Measurements from ENCODE around the gene LHX4. TPM values are rescaled to one million over a fixed set of nuclear protein-coding genes. Genes with fewer than 3 reads are reported as not detected.

LHX4 gene
- total and polyA plus RNA-seq, 2 of the 13 experiments (the other 11 are each of a cell fraction or from before 2014, with no cell fraction given) = 0.03 to 0.07 TPM

DNA sequence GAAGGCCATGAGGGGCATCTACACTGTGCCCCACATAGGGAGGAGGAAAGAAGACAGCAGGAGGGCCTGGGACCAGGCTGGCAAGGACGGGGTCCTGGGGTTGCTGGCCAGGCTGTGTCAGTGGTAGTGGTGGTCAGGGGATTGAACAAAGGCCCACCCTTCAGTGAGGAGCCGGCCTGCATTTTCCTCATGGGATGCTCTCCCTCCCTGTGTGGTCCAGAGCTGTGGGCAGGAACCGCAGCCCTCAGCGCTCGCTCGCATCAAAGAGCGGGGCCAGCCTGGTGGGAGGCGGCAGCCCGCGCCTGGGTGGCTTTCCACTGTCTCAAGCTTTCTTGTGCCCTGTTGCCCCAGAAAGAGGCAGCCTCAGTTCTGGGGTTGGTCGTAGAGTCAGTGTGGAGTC, 24.8 kb downstream of the LHX4 start:
- FAIRE-seq (no peak), DNase-seq (ENCODE audit: low spot score) (no peak), ATAC-seq (no peak)
- peak overlapping the region in 1 of 3 experiments; percentile 65; a peak in 1 of 6 replicates for H3K4me3 ChIP-seq (replicated peaks in 1 of 3; ENCODE audit: insufficient read depth in 1 of 3, low read depth in 2 of 3, low read length in 3 of 3)
- H3K36me3 ChIP-seq (replicated peaks in 1 of 2; ENCODE audit: control insufficient read depth in 1 of 2, insufficient read depth in 2 of 2, low read length in 2 of 2) = no peaks in the 10 kb centered on the region
- CTCF ChIA-PET (ENCODE audit: low intra/inter-chr PET ratio, low total read pairs) = interaction anchor here (1.3 kb wide), 1 partner anchor 228 kb away, joined by 4 read pairs; no protein-coding TSS in a partner anchor
- H3K79me2 ChIP-seq (ENCODE audit: insufficient read depth, low read length) = no peaks in the 10 kb centered on the region
- no peak overlapping the region for H2AFZ ChIP-seq (ENCODE audit: low read length)
- H3K9ac ChIP-seq (ENCODE audit: insufficient read depth, low read depth, low read length) = no peak overlapping the region
- intact Hi-C loops (cut with micrococcal nuclease; ENCODE audit: unreplicated experiment) = loop anchor here (5.0 kb wide), 1 partner anchor 227 kb away; no protein-coding TSS in a partner anchor
- 73% methylated on average over 7 of the region's 11 CpGs for WGBS (ENCODE audit: low lambda C conversion rate)
- no peak for TF ChIP-seq ZNF484 (CRISPR knock-in tag; IDR thresholded peaks at IDR 0.05; ENCODE audit: borderline replicate concordance, low read depth)
- no peak for TF ChIP-seq TCF7 (IDR thresholded peaks at IDR 0.05; ENCODE audit: low read depth)
- TF ChIP-seq BRD4 (CRISPR knock-in tag; IDR thresholded peaks at IDR 0.05) = no peak
- peaks cover 4 to 24% of the 10 kb centered on the region in 2 experiments; a peak in 4 of 5 replicates for H3K27me3 ChIP-seq (ENCODE audit: control insufficient read depth in 1 of 2, insufficient read depth in 2 of 2, low read length in 2 of 2)
- H3K9me3 ChIP-seq (ENCODE audit: low read length) = no peaks in the 10 kb centered on the region
- no peaks in the 10 kb centered on the region for H4K20me1 ChIP-seq (ENCODE audit: insufficient read depth, low read length)
- peaks cover 56% of the 10 kb centered on the region for H3K4me1 ChIP-seq (ENCODE audit: insufficient read depth, low read length)
- BruUV-seq (replicated peaks) = no TSS peak
- peak overlapping the region; percentile 93; the same call in 1 of the 2 replicates for H3K4me2 ChIP-seq (ENCODE audit: low read depth, low read length)
- in situ Hi-C loops (cut with HindIII; ENCODE audit: extremely low pct_ligation_motif_present, low pct_unique_long_range_greater_than_20kb) = loop anchor here (5.0 kb wide), 3 partner anchors 48 to 222 kb away; no protein-coding TSS in a partner anchor
- POLR2A ChIA-PET = no interaction called here
- H3K27ac ChIP-seq (ENCODE audit: extremely low read length, insufficient read depth, low read length) = no peak overlapping the region

DNA sequence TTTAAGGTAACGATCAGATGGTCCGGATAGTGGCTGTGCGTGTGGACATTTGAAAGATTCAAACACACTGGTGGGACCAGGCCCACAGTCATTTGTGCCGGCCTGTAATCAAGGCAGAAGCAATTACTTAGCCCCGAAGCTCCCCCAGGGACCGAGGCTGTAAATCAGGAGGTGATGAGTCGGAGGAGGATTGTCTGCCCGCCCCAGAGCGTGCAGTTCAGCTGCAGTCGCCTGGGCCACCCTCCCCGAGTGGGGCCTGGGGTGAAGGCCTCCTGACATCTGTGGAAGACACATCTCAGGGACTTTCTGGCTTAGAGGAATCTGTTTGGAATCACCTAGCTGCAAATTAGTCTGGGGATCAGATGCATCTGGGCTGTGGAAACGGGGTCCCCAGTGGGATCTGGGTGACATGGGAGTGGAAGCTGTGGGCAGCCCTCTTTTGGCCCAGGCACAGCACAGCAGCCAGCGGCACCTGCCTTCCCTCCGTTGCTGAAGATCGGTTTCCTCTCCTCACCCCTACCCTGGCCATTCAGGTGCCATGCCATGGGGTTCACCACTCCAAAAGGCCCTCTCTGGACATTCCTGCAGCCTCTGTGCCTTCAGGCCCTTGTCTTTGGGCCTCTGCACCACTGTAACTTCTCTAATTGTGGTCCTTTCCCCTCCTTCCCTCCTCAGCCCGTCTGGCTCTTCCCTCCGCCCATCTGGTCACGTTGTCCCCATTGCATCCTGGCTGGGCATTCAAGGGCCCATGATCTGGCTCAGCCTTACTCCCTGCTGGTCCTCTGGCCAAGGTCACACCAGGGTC, 25.7 kb downstream of the LHX4 start:
- CTCF ChIA-PET (ENCODE audit: low intra/inter-chr PET ratio, low total read pairs) = no interaction called here
- in situ Hi-C loops (cut with HindIII; ENCODE audit: extremely low pct_ligation_motif_present, low pct_unique_long_range_greater_than_20kb) (loop anchor here (5.0 kb wide), 1 partner anchor 48 kb away; no protein-coding TSS in a partner anchor), intact Hi-C loops (cut with micrococcal nuclease; ENCODE audit: unreplicated experiment) (no loop called here)
- Histone ChIP-seq H4K20me1 (ENCODE audit: insufficient read depth, low read length) (no peaks in the 10 kb centered on the region), H3K36me3 (replicated peaks in 1 of 2; ENCODE audit: control insufficient read depth in 1 of 2, insufficient read depth in 2 of 2, low read length in 2 of 2) (no peaks in the 10 kb centered on the region), H3K79me2 (ENCODE audit: insufficient read depth, low read length) (no peaks in the 10 kb centered on the region), H3K27ac (ENCODE audit: extremely low read length, insufficient read depth, low read length) (no peak overlapping the region), H3K4me1 (ENCODE audit: insufficient read depth, low read length) (peaks cover 49% of the 10 kb centered on the region), H3K9me3 (ENCODE audit: low read length) (no peaks in the 10 kb centered on the region), H2AFZ (ENCODE audit: low read length) (no peak overlapping the region), H3K27me3 (ENCODE audit: control insufficient read depth in 1 of 2, insufficient read depth in 2 of 2, low read length in 2 of 2) (peaks cover 8 to 33% of the 10 kb centered on the region in 2 experiments), H3K4me3 (replicated peaks in 1 of 3; ENCODE audit: insufficient read depth in 1 of 3, low read depth in 2 of 3, low read length in 3 of 3) (peak overlapping the region in 1 of 3 experiments; percentile 15; a peak in 1 of 6 replicates), H3K9ac (ENCODE audit: insufficient read depth, low read depth, low read length) (no peak overlapping the region), H3K4me2 (ENCODE audit: low read depth, low read length) (peak overlapping the region; percentile 70)
- POLR2A ChIA-PET = no interaction called here
- WGBS (ENCODE audit: low lambda C conversion rate) = 42% methylated on average over 17 of the region's 18 CpGs
- no peak for DNase-seq (ENCODE audit: low spot score)
- peak; percentile 12 for ATAC-seq
- BruUV-seq (replicated peaks) = no TSS peak
- FAIRE-seq = no peak
- TF ChIP-seq ZSCAN29 (CRISPR knock-in tag; conservative IDR thresholded peaks at IDR 0.05) (no peak), DNMT1 (CRISPR knock-in tag; IDR thresholded peaks at IDR 0.05) (no peak), ZNF589 (CRISPR knock-in tag; conservative IDR thresholded peaks at IDR 0.05) (no peak), ZNF746 (CRISPR knock-in tag; IDR thresholded peaks at IDR 0.05) (no peak), HDAC1 (CRISPR knock-in tag; IDR thresholded peaks at IDR 0.05) (no peak), KLF13 (CRISPR knock-in tag; IDR thresholded peaks at IDR 0.05) (no peak), ZNF83 (CRISPR knock-in tag; IDR thresholded peaks at IDR 0.05; ENCODE audit: borderline replicate concordance) (no peak), ZNF614 (CRISPR knock-in tag; IDR thresholded peaks at IDR 0.05; ENCODE audit: borderline replicate concordance) (no peak), GATAD2A (CRISPR knock-in tag; IDR thresholded peaks at IDR 0.05) (no peak), PHF8 (CRISPR knock-in tag; IDR thresholded peaks at IDR 0.05) (no peak)
- TF ChIP-seq, protein P1, sequence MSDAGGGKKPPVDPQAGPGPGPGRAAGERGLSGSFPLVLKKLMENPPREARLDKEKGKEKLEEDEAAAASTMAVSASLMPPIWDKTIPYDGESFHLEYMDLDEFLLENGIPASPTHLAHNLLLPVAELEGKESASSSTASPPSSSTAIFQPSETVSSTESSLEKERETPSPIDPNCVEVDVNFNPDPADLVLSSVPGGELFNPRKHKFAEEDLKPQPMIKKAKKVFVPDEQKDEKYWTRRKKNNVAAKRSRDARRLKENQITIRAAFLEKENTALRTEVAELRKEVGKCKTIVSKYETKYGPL (CRISPR knock-in tag; IDR thresholded peaks at IDR 0.05) = no peak
- TF ChIP-seq, protein P2, sequence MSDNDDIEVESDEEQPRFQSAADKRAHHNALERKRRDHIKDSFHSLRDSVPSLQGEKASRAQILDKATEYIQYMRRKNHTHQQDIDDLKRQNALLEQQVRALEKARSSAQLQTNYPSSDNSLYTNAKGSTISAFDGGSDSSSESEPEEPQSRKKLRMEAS (IDR thresholded peaks at IDR 0.05) = no peak
- TF ChIP-seq, protein P3, sequence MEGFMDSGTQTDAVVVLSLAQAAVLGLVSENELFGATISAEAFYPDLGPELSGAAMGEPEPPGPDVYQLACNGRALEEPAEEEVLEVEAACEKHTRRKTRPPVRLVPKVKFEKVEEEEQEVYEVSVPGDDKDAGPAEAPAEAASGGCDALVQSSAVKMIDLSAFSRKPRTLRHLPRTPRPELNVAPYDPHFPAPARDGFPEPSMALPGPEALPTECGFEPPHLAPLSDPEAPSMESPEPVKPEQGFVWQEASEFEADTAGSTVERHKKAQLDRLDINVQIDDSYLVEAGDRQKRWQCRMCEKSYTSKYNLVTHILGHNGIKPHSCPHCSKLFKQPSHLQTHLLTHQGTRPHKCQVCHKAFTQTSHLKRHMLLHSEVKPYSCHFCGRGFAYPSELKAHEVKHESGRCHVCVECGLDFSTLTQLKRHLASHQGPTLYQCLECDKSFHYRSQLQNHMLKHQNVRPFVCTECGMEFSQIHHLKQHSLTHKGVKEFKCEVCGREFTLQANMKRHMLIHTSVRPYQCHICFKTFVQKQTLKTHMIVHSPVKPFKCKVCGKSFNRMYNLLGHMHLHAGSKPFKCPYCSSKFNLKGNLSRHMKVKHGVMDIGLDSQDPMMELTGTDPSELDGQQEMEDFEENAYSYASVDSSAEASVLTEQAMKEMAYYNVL (CRISPR knock-in tag; IDR thresholded peaks at IDR 0.05; ENCODE audit: borderline replicate concordance) = no peak
